GM12892 (cell line): ENCODE measurements around the gene STX1B.

Experiments used
- POLR2A ChIP-seq: IDR thresholded peaks from 2 replicates; pipeline ENCODE4 v1.6.1; 2011; ENCODE audit warnings: low read depth, low read length, control low read depth
- POLR2AphosphoS5 ChIP-seq: IDR thresholded peaks from 2 replicates; pipeline ENCODE4 v1.6.1; 2011; ENCODE audit warnings: low read depth, low read length, control low read depth

- no peak for TF ChIP-seq POLR2AphosphoS5
- no peak for TF ChIP-seq POLR2A
Observed at GRCh38 chr16:31004658-31005057, 5.8 kb downstream of the STX1B start.
